Activated T-helper 17 cell treated with anti-CD3 and anti-CD28 coated beads, Interleukin-2, amount 50 U/mL, for 72 hours (primary cell): ENCODE measurements around the gene TNN. TPM values are rescaled to one million over a fixed set of nuclear protein-coding genes. Genes with fewer than 3 reads are reported as not detected.
A peak's percentile ranks its signal among the peaks of the same experiment; 100 is the strongest.
"Not testable (repeated sequence)": the region's sequence is repeated elsewhere in the genome, so short reads cannot be mapped to it uniquely, and the experiment has no call there.

Source experiments
- ATAC-seq: fragments of 150-1000 bp; cut with Tn5 transposase; replicated peaks from 2 replicates; pipeline ENCODE4 v1.10.0; 2021; ENCODE audit warnings: mild to moderate bottlenecking, moderate library complexity
- H3K27ac Mint-ChIP-seq: one replicate; pipeline ENCODE4 v1.8.0; 2022; ENCODE audit warnings: mixed read lengths
- H3K27me3 Mint-ChIP-seq: one replicate; pipeline ENCODE4 v1.8.0; 2022; ENCODE audit warnings: mixed read lengths
- H3K36me3 Mint-ChIP-seq: one replicate; pipeline ENCODE4 v1.8.0; 2022; ENCODE audit warnings: low read depth, mild to moderate bottlenecking, mixed read lengths
- H3K4me1 Mint-ChIP-seq: one replicate; pipeline ENCODE4 v1.8.0; 2022; ENCODE audit warnings: mixed read lengths
- H3K4me3 Mint-ChIP-seq: one replicate; pipeline ENCODE4 v1.8.0; 2022; ENCODE audit warnings: mild to moderate bottlenecking, mixed read lengths
- H3K9me3 Mint-ChIP-seq: one replicate; pipeline ENCODE4 v1.8.0; 2022; ENCODE audit warnings: mixed read lengths
- total RNA-seq, 2 donors: library from RNA; stranded (reverse); gene quantifications; one replicate each; pipeline ENCODE4 v1.2.3, GENCODE V29; 2022

The TNN gene, protein sequence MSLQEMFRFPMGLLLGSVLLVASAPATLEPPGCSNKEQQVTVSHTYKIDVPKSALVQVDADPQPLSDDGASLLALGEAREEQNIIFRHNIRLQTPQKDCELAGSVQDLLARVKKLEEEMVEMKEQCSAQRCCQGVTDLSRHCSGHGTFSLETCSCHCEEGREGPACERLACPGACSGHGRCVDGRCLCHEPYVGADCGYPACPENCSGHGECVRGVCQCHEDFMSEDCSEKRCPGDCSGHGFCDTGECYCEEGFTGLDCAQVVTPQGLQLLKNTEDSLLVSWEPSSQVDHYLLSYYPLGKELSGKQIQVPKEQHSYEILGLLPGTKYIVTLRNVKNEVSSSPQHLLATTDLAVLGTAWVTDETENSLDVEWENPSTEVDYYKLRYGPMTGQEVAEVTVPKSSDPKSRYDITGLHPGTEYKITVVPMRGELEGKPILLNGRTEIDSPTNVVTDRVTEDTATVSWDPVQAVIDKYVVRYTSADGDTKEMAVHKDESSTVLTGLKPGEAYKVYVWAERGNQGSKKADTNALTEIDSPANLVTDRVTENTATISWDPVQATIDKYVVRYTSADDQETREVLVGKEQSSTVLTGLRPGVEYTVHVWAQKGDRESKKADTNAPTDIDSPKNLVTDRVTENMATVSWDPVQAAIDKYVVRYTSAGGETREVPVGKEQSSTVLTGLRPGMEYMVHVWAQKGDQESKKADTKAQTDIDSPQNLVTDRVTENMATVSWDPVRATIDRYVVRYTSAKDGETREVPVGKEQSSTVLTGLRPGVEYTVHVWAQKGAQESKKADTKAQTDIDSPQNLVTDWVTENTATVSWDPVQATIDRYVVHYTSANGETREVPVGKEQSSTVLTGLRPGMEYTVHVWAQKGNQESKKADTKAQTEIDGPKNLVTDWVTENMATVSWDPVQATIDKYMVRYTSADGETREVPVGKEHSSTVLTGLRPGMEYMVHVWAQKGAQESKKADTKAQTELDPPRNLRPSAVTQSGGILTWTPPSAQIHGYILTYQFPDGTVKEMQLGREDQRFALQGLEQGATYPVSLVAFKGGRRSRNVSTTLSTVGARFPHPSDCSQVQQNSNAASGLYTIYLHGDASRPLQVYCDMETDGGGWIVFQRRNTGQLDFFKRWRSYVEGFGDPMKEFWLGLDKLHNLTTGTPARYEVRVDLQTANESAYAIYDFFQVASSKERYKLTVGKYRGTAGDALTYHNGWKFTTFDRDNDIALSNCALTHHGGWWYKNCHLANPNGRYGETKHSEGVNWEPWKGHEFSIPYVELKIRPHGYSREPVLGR (N-terminal part only)
- not detected for total RNA-seq

DNA sequence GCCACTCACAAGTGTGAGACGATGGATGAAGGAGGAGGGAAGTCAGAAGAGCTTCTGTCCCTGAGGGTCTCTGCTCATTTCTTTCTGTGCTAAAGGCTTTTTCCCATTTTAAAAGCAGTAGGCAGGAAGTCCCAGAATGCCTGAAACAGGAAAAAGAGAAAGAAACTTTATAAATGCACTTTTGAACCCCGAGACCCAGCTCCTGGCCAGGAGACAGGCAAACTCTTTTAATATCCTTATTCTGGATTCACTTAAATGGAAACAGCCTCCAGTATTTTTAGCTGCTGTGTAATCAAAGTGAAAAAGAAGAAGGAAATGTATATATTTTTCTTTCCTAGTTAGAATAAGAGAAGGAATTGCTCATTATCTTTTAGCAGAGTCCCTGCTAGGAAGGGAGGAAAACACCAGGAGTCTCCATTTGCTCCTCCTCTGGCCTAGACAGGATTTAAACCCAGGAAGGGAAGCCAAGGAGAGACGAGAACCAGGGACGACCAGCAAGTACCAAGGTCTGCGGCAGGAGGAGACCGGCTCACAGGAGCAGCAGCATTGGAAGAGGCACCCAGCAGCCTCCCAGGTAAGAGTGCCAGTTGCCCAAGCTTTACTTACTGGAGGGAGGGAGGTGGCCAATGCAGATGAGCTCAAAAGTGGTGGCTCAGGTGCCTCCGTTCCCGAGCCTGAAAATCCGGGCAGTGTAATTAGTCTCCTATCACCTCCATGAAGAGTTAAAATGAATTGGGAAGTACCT is at the start of gene TNN:
TNN (plus strand) TSS at position 472 of the 745 bp plus-strand sequence. CDS start 9,586 bp downstream, outside the sequence.
- H3K27ac Mint-ChIP-seq: no peak within 1 kb of the TSS
- no peaks in the 10 kb centered on the region for H3K4me1 Mint-ChIP-seq
- H3K27me3 Mint-ChIP-seq: peaks cover 16% of the 10 kb centered on the region
- H3K36me3 Mint-ChIP-seq: no peaks in the 10 kb centered on the region
- H3K9me3 Mint-ChIP-seq: no peaks in the 10 kb centered on the region
- no peak for ATAC-seq
- H3K4me3 Mint-ChIP-seq: no peak within 1 kb of the TSS

DNA sequence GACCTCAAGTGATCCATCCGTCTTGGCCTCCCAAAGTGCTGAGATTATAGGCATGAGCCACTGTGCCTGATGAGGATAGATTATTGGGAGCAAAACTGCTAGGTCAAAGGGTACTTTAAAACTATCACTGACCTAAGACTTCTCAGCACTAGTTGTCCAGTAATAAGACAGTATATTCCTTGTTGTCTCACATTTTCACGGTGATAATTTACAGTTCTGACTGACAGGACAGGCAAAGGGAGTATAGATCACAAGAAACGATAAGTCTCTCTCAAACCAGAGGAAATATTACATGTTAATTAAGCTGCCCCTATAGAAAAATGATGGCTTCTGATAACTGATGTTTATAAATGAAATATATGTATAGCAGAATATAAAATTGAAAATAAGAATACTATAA is 48.1 kb upstream of the TNN start:
- no peak overlapping the region for H3K27ac Mint-ChIP-seq
- H3K9me3 Mint-ChIP-seq: no peaks in the 10 kb centered on the region
- no peak overlapping the region for H3K4me3 Mint-ChIP-seq
- no peaks in the 10 kb centered on the region for H3K27me3 Mint-ChIP-seq
- H3K36me3 Mint-ChIP-seq: peaks cover 75% of the 10 kb centered on the region
- peaks cover 20% of the 10 kb centered on the region for H3K4me1 Mint-ChIP-seq
- no peak for ATAC-seq

- Mint-ChIP-seq H3K27ac (peak within 1 kb of the TSS; percentile 91), H3K36me3 (peaks cover 38% of the 10 kb centered on the region), H3K4me1 (peaks cover 14% of the 10 kb centered on the region), H3K4me3 (peak within 1 kb of the TSS; percentile 88), H3K9me3 (no peaks in the 10 kb centered on the region), H3K27me3 (no peaks in the 10 kb centered on the region)
- peak; percentile 93 for ATAC-seq
These were observed 44.4 kb upstream of the TNN start, which contains the start of gene MRPS14 for GRCh38 chr1:175023043-175023921. TSS of gene MRPS14 (minus strand) at chr1:175023425. CDS start at chr1:175023408, 17 bp downstream.

- not testable (repeated sequence) for H3K27me3 Mint-ChIP-seq, ATAC-seq, H3K9me3 Mint-ChIP-seq
- Mint-ChIP-seq H3K27ac (peak overlapping the region; percentile 91), H3K4me3 (peak overlapping the region; percentile 88), H3K4me1 (peaks cover 14% of the 10 kb centered on the region), H3K36me3 (peaks cover 32% of the 10 kb centered on the region)
These were observed 43.8 kb upstream of the TNN start for GRCh38 chr1:175023922-175024242.

GRCh38 chr1:175024773-175025172 is 42.9 kb upstream of the TNN start:
- no peaks in the 10 kb centered on the region for H3K27me3 Mint-ChIP-seq
- H3K36me3 Mint-ChIP-seq: peaks cover 24% of the 10 kb centered on the region
- no peak overlapping the region for H3K27ac Mint-ChIP-seq
- H3K9me3 Mint-ChIP-seq: no peaks in the 10 kb centered on the region
- H3K4me1 Mint-ChIP-seq: peaks cover 21% of the 10 kb centered on the region
- peak overlapping the region; percentile 88 for H3K4me3 Mint-ChIP-seq
- no peak for ATAC-seq

DNA sequence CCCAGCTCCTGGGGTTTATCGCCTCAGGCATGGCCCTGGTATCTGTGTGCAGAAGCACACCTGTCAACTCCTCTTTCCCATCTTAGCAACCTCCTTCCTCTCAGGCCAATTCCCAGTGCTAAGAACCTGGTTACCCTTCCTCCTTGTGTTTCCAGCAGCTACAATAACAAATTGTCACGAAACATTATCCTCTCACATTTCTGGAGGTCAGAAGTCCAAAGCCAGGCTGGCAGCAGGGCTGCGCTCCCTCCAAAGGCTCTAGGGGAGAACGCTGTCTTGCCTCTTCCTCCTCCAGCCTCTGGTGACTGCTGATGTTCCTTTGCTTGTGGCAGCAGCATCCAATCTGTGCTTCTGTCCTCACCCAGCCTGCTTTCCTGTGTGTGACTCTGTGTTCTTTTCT is 33.7 kb upstream of the TNN start:
- Mint-ChIP-seq H3K27me3 (no peaks in the 10 kb centered on the region), H3K9me3 (no peaks in the 10 kb centered on the region), H3K36me3 (no peaks in the 10 kb centered on the region), H3K4me3 (no peak overlapping the region), H3K27ac (no peak overlapping the region), H3K4me1 (peaks cover 8% of the 10 kb centered on the region)
- no peak for ATAC-seq

DNA sequence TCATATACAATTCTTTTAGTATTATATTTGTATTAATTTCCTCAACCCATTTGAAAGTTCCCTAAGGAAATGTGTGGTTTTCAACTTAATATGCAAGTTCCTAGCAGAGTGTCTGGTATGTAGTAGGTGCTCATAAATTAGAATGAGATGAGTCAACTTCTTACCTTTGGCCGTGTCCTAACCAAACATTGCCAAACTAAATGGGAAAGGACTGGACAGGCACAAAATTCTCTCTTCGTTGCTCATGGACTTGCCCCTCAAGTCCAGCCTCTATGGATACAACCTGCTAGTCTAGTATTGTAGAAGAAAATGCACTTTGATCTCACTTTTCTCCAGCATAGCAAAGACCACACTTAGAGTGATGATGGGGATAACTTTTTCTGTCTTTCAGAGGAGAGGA is 32.9 kb upstream of the TNN start:
- H3K4me3 Mint-ChIP-seq: no peak overlapping the region
- H3K9me3 Mint-ChIP-seq: no peaks in the 10 kb centered on the region
- no peaks in the 10 kb centered on the region for H3K27me3 Mint-ChIP-seq
- peaks cover under 1% of the 10 kb centered on the region for H3K4me1 Mint-ChIP-seq
- no peak overlapping the region for H3K27ac Mint-ChIP-seq
- no peak for ATAC-seq
- no peaks in the 10 kb centered on the region for H3K36me3 Mint-ChIP-seq

GRCh38 chr1:175035865-175036264 is 31.8 kb upstream of the TNN start:
- Mint-ChIP-seq H3K4me3 (no peak overlapping the region), H3K27ac (no peak overlapping the region), H3K27me3 (no peaks in the 10 kb centered on the region), H3K36me3 (no peaks in the 10 kb centered on the region), H3K4me1 (no peaks in the 10 kb centered on the region), H3K9me3 (no peaks in the 10 kb centered on the region)
- ATAC-seq: no peak

DNA sequence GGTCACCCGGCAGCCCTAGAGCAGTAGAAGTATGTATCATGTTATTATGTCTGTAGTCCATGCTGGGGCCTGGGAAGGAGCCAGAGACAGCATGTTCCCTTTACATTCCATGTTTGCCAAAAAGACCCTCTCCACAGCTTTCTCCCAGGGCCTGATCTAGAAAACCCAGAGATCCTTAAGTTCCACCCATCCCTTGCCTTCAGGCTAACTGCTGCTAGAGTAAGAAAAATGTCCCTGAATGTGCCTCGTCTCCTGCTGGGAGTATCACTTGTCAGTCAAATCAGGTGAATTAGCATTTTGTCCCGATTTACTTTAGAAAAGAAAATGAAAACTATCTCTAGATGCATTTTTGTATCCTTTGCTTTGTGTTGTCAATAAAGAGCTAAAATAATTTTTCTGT is 31.2 kb upstream of the TNN start:
- Mint-ChIP-seq H3K27me3 (no peaks in the 10 kb centered on the region), H3K27ac (no peak overlapping the region), H3K4me1 (no peaks in the 10 kb centered on the region), H3K36me3 (no peaks in the 10 kb centered on the region), H3K4me3 (no peak overlapping the region), H3K9me3 (no peaks in the 10 kb centered on the region)
- ATAC-seq: no peak

DNA sequence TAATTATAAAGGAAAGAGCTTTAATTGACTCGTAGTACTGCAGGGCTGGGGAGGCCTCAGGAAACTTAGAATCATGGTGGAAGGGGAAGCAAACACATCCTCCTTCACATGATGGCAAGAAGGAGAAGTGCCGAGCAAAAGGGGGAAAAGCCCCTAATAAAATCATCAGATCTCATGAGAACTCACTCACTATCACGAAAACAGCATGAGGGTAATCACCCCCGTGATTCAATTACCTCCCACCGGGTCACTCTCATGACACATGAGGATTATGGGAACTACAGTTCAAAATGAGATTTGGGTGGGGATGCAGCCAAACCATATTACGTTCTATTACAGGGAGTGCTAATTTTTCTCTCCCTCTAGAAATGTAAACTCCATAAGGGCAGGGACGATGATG is 30.2 kb upstream of the TNN start:
- H3K4me1 Mint-ChIP-seq: no peaks in the 10 kb centered on the region
- H3K4me3 Mint-ChIP-seq: no peak overlapping the region
- no peaks in the 10 kb centered on the region for H3K27me3 Mint-ChIP-seq
- no peak overlapping the region for H3K27ac Mint-ChIP-seq
- H3K36me3 Mint-ChIP-seq: no peaks in the 10 kb centered on the region
- no peak for ATAC-seq
- no peaks in the 10 kb centered on the region for H3K9me3 Mint-ChIP-seq

DNA sequence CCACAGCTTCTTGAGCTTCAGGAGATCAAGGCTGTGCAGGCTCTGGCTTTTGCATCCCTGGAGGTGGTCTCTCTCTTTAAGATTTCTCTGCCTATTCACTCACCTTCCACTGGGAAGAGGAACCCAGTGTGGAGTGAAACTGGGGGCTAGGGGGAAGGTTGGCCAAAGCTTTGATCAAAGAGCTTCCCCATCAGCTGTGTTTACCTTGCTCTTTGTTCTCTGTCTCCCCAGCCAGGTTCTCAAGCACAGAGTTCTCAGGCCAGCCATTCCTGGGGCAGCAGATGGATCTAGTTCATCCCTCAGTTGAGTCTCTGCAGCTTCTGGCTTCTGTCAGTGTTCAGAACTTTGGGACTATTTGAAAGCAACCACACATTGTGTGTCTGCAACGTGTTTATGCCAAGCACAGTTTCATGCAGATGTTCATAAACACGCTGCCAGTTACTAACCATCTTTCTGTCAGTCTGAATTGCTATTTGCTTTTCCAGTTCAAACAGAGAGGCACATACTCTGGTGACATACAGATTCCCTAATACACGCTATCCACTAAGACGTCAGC is 27.2 kb upstream of the TNN start:
- H3K36me3 Mint-ChIP-seq: no peaks in the 10 kb centered on the region
- H3K27ac Mint-ChIP-seq: no peak overlapping the region
- no peak overlapping the region for H3K4me3 Mint-ChIP-seq

GRCh38 chr1:175042650-175043049 is 25.0 kb upstream of the TNN start:
- no peaks in the 10 kb centered on the region for H3K36me3 Mint-ChIP-seq
- peaks cover 14% of the 10 kb centered on the region for H3K27me3 Mint-ChIP-seq
- no peaks in the 10 kb centered on the region for H3K9me3 Mint-ChIP-seq
- no peak overlapping the region for H3K4me3 Mint-ChIP-seq
- no peak for ATAC-seq
- no peaks in the 10 kb centered on the region for H3K4me1 Mint-ChIP-seq
- H3K27ac Mint-ChIP-seq: no peak overlapping the region

More for the DNA sequence above, 27.2 kb upstream of the TNN start:
- Mint-ChIP-seq H3K27me3 (peaks cover 3% of the 10 kb centered on the region), H3K9me3 (no peaks in the 10 kb centered on the region), H3K4me1 (no peaks in the 10 kb centered on the region)
- no peak for ATAC-seq

DNA sequence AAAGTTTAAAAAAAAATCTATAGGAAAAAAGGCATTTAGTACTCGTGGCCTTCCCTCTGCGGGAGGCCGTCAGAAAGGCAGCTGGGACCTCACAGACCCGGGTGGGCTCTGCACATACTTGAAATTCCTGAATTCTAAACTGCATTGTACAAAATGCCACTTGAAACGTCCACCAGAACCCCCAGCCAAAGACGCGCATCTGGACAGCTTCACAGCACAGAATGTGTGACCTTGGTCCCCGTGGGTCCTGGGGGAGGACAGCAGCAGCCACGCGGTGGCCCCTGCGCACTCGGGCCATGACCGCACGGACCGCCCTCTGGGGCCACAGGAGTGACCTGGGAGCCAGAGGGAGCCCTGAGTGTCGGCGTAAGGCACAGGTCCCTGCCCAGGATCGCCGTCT is 23.8 kb upstream of the TNN start:
- no peaks in the 10 kb centered on the region for H3K4me1 Mint-ChIP-seq
- H3K27ac Mint-ChIP-seq: no peak overlapping the region
- ATAC-seq: no peak
- no peaks in the 10 kb centered on the region for H3K9me3 Mint-ChIP-seq
- no peak overlapping the region for H3K4me3 Mint-ChIP-seq
- peaks cover 21% of the 10 kb centered on the region for H3K27me3 Mint-ChIP-seq
- no peaks in the 10 kb centered on the region for H3K36me3 Mint-ChIP-seq
